ENCODE measurements around the gene CP. TPM values are rescaled to one million over a fixed set of nuclear protein-coding genes. Genes with fewer than 3 reads are reported as not detected.

The CP gene
- total RNA-seq, 3 donors from 2014 or later = 25.9 to 225 (median 30.2) TPM

GRCh38 chr3:149263856-149264255, 42.2 kb upstream of the CP start:
- TF ChIP-seq POLR2AphosphoS5 (IDR thresholded peaks at IDR 0.05) (no peak), CTCF (IDR thresholded peaks at IDR 0.05) (no peak), POLR2A (IDR thresholded peaks at IDR 0.05) (no peak)
- intact Hi-C loops (cut with DNase I; ENCODE audit: low total_unique reads) = no loop called here
- Histone ChIP-seq H3K36me3 (no peaks in the 10 kb centered on the region), H3K9me3 (no peaks in the 10 kb centered on the region), H3K4me1 (no peaks in the 10 kb centered on the region), H3K27ac (no peak overlapping the region), H3K4me3 (no peak overlapping the region), H3K27me3 (no peaks in the 10 kb centered on the region)
- DNase-seq (ENCODE audit: low spot score in 2 of 2) = no peak

- no peak for DNase-seq (ENCODE audit: low spot score in 2 of 2)
- intact Hi-C loops (cut with DNase I; ENCODE audit: low total_unique reads) = no loop called here
- Histone ChIP-seq H3K27ac (no peak overlapping the region), H3K9me3 (no peaks in the 10 kb centered on the region), H3K4me3 (no peak overlapping the region), H3K36me3 (no peaks in the 10 kb centered on the region), H3K27me3 (no peaks in the 10 kb centered on the region), H3K4me1 (no peaks in the 10 kb centered on the region)
- no peak for TF ChIP-seq CTCF (IDR thresholded peaks at IDR 0.05)
- no peak for TF ChIP-seq POLR2A (IDR thresholded peaks at IDR 0.05)
- TF ChIP-seq POLR2AphosphoS5 (IDR thresholded peaks at IDR 0.05) = no peak
These were observed 37.1 kb upstream of the CP start for GRCh38 chr3:149258714-149259113.

GRCh38 chr3:149258298-149258697, 36.7 kb upstream of the CP start:
- no peaks in the 10 kb centered on the region for H3K4me1 ChIP-seq
- intact Hi-C loops (cut with DNase I; ENCODE audit: low total_unique reads) = no loop called here
- H3K4me3 ChIP-seq = no peak overlapping the region
- H3K9me3 ChIP-seq = no peaks in the 10 kb centered on the region
- no peak for TF ChIP-seq CTCF (IDR thresholded peaks at IDR 0.05)
- TF ChIP-seq POLR2AphosphoS5 (IDR thresholded peaks at IDR 0.05) = no peak
- no peak for TF ChIP-seq POLR2A (IDR thresholded peaks at IDR 0.05)
- H3K27ac ChIP-seq = no peak overlapping the region
- no peaks in the 10 kb centered on the region for H3K27me3 ChIP-seq
- no peak for DNase-seq (ENCODE audit: low spot score in 2 of 2)
- H3K36me3 ChIP-seq = no peaks in the 10 kb centered on the region

- no peak for DNase-seq (ENCODE audit: low spot score in 2 of 2)
These were observed 30.6 kb upstream of the CP start for GRCh38 chr3:149252272-149252671.

GRCh38 chr3:149251186-149251585, 29.6 kb upstream of the CP start:
- Histone ChIP-seq H3K4me3 (no peak overlapping the region), H3K27ac (no peak overlapping the region), H3K27me3 (no peaks in the 10 kb centered on the region), H3K9me3 (no peaks in the 10 kb centered on the region), H3K4me1 (no peaks in the 10 kb centered on the region), H3K36me3 (no peaks in the 10 kb centered on the region)
- intact Hi-C loops (cut with DNase I; ENCODE audit: low total_unique reads) = no loop called here
- DNase-seq (ENCODE audit: low spot score in 2 of 2) = no peak
- TF ChIP-seq POLR2A (IDR thresholded peaks at IDR 0.05) (no peak), POLR2AphosphoS5 (IDR thresholded peaks at IDR 0.05) (no peak), CTCF (IDR thresholded peaks at IDR 0.05) (no peak)

More at GRCh38 chr3:149252272-149252671, 30.6 kb upstream of the CP start:
- TF ChIP-seq CTCF (IDR thresholded peaks at IDR 0.05) = no peak
- no peak for TF ChIP-seq POLR2AphosphoS5 (IDR thresholded peaks at IDR 0.05)
- no peak for TF ChIP-seq POLR2A (IDR thresholded peaks at IDR 0.05)
- Histone ChIP-seq H3K27ac (no peak overlapping the region), H3K36me3 (no peaks in the 10 kb centered on the region), H3K27me3 (no peaks in the 10 kb centered on the region), H3K4me1 (no peaks in the 10 kb centered on the region), H3K9me3 (no peaks in the 10 kb centered on the region), H3K4me3 (no peak overlapping the region)
- intact Hi-C loops (cut with DNase I; ENCODE audit: low total_unique reads) = no loop called here
